ENCODE results near the gene VEPH1.

DNA sequence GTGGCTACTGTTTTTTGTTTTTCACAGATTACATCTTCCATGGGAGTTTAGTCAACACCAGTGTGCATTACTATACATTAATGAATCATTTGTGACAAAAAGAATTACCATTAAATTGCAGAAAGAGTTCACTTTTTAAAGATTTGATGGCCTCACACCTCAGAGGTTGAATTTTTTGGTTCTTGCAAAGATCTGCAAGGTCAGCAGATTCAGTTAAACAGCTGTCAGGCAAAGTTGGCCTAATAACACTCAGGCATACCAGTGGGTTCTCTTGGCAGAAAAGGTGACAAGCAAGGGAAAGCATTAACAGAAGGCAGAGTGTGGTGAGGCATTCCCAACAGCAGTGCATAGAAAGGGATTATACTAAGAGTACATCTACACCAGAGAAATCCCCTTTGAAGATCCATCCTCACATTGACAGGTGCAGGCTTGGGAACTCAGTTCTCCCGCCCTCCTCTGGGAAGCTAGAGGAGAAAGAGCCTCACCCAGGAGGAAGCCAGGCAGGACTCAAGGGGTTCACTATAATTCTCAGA lies 90.8 kb downstream of the VEPH1 start:
- TF ChIP-seq, protein P1, sequence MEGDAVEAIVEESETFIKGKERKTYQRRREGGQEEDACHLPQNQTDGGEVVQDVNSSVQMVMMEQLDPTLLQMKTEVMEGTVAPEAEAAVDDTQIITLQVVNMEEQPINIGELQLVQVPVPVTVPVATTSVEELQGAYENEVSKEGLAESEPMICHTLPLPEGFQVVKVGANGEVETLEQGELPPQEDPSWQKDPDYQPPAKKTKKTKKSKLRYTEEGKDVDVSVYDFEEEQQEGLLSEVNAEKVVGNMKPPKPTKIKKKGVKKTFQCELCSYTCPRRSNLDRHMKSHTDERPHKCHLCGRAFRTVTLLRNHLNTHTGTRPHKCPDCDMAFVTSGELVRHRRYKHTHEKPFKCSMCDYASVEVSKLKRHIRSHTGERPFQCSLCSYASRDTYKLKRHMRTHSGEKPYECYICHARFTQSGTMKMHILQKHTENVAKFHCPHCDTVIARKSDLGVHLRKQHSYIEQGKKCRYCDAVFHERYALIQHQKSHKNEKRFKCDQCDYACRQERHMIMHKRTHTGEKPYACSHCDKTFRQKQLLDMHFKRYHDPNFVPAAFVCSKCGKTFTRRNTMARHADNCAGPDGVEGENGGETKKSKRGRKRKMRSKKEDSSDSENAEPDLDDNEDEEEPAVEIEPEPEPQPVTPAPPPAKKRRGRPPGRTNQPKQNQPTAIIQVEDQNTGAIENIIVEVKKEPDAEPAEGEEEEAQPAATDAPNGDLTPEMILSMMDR (IDR thresholded peaks at IDR 0.05; ENCODE audit: low read depth, low read length): no peak
- no peak for TF ChIP-seq EZH2phosphoT487 (IDR thresholded peaks at IDR 0.05; ENCODE audit: low read depth)
